Esophagus muscularis mucosa (tissue), 4 donors: ENCODE results near the gene COL8A2. TPM values are rescaled to one million over a fixed set of nuclear protein-coding genes. Genes with fewer than 3 reads are reported as not detected.

Experiments used
- DNase-seq: peaks from one replicate; pipeline ENCODE4 v3.0.0-alpha.2; 2017; ENCODE audit errors: extremely low spot score
- H3K27ac ChIP-seq, 4 donors: fragments of 200-600 bp; sonication (generic); replicated peaks in 1 of 4; 1 replicate in 3 of 4; 2 replicates in 1 of 4; pipeline ENCODE4 v1.5.1; 2016 to 2019; ENCODE audit warnings: mild to moderate bottlenecking in 1 of 4
- H3K27me3 ChIP-seq, 4 donors: fragments of 200-600 bp; sonication (generic); one replicate each; pipeline versions ENCODE4 v1.5.1 to v1.6.0; 2016 to 2019
- H3K36me3 ChIP-seq, 4 donors: fragments of 200-600 bp; sonication (generic); one replicate each; pipeline ENCODE4 v1.5.1; 2016 to 2019
- H3K4me1 ChIP-seq, 4 donors: fragments of 200-600 bp; sonication (generic); one replicate each; pipeline ENCODE4 v1.5.1; 2016 to 2019
- H3K4me3 ChIP-seq, 4 donors: fragments of 200-600 bp; sonication (generic); 1 replicate in 2 of 4; 2 replicates in 2 of 4; pipeline ENCODE4 v1.5.1; 2016 to 2019; ENCODE audit warnings: mild to moderate bottlenecking in 4 of 4, moderate library complexity in 1 of 4
- H3K9me3 ChIP-seq, 4 donors: fragments of 200-600 bp; sonication (generic); 1 replicate in 3 of 4; 2 replicates in 1 of 4; pipeline ENCODE4 v1.5.1; 2016 to 2019
- EP300 ChIP-seq: sonication (generic); formaldehyde crosslinking; IDR thresholded peaks from one replicate; pipeline ENCODE4 v1.6.1; 2017; ENCODE audit warnings: antibody characterized with exemption
- POLR2A ChIP-seq: fragments of 450-650 bp; IDR thresholded peaks from one replicate; pipeline ENCODE4 v1.6.1; 2017; ENCODE audit warnings: antibody characterized with exemption, moderate library complexity, mild to moderate bottlenecking, low read depth
- POLR2AphosphoS5 ChIP-seq, 2 donors: sonication (generic); formaldehyde crosslinking; IDR thresholded peaks; one replicate each; pipeline ENCODE4 v1.6.1; 2017; ENCODE audit warnings: antibody characterized with exemption in 2 of 2
- WGBS: methylation state at CpG from one replicate; pipeline ENCODE4 v1.1.5; 2018; 5-methylcytosine and 5-hydroxymethylcytosine counted together
- intact Hi-C: fragments of 100-400 bp; cut with DNase I; formaldehyde crosslinking; loops from one replicate; pipeline ENCODE4 v1.15.1; 2023
- total RNA-seq, 4 donors: library from RNA; depleted of rRNA; stranded (reverse); fragments of >200 nt; gene quantifications; one replicate each; pipeline versions ENCODE4 v1.1.0 to v1.2.1, GENCODE V29; 2016
- TF ChIP-seq, protein P1 (sequence below), 3 experiments: fragments of 200-600 bp in 2 of 3; fragments of 450-650 bp in 1 of 3; sonication (generic) in 2 of 3; IDR thresholded peaks; one replicate each; pipeline ENCODE4 v1.5.1; 2017 to 2019; ENCODE audit warnings: antibody characterized with exemption in 3 of 3, mild to moderate bottlenecking in 2 of 3, moderate library complexity in 1 of 3

Gene COL8A2
- total RNA-seq, 4 donors from 2014 or later = 20.7 to 57.4 (median 34.7) TPM

DNA sequence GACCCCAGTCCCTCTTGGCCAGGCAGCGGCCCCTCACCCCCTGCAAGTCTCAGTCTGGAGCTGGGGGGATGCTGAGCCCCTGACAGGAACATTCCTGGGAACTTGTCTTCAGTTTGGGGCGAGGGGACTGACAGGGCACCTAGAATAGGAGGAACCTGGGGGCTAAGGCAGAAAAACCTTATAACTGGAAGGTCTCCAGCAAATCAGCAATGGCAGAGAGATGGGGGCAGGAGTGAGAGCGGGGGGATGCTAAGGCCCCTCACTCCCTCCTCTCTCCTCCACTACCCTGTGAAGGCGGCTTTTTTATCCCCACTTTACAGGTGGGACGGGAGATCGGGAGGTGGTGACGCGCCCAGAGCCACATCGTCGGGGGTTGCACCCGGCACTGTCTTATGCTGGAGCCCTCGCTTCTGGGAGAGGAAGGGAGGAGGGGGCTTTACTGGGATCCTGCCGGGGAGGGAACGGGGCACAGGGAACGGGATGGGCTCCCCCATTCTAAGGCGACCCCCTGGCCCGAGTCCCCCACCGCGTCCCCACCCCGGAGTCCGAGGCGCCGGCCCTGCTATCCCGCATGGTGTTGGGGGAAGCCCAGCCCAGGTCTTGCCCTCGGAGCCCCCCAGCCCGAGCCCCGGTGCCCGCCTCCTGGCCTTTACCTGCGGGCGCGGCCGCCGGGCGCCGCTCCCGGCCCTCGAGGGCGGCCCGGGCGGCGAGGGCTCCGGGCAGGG is 456 bp downstream of the COL8A2 start:
- peaks cover 0 to 3% (median 0%) of the 10 kb centered on the region in 4 donors for H3K27me3 ChIP-seq
- peak overlapping the region; percentile 68 to 79 (median 76) for H3K27ac ChIP-seq
- intact Hi-C loops = no loop called here
- H3K4me1 ChIP-seq = peaks cover 8 to 45% (median 34%) of the 10 kb centered on the region in 4 donors
- H3K9me3 ChIP-seq = no peaks in the 10 kb centered on the region
- H3K36me3 ChIP-seq = no peaks in the 10 kb centered on the region
- no peak for DNase-seq
- H3K4me3 ChIP-seq = peak overlapping the region; percentile 47 to 71 (median 57)
- TF ChIP-seq POLR2AphosphoS5 (IDR thresholded peaks at IDR 0.05) = no peak
- no peak for TF ChIP-seq EP300
- TF ChIP-seq, protein P1, sequence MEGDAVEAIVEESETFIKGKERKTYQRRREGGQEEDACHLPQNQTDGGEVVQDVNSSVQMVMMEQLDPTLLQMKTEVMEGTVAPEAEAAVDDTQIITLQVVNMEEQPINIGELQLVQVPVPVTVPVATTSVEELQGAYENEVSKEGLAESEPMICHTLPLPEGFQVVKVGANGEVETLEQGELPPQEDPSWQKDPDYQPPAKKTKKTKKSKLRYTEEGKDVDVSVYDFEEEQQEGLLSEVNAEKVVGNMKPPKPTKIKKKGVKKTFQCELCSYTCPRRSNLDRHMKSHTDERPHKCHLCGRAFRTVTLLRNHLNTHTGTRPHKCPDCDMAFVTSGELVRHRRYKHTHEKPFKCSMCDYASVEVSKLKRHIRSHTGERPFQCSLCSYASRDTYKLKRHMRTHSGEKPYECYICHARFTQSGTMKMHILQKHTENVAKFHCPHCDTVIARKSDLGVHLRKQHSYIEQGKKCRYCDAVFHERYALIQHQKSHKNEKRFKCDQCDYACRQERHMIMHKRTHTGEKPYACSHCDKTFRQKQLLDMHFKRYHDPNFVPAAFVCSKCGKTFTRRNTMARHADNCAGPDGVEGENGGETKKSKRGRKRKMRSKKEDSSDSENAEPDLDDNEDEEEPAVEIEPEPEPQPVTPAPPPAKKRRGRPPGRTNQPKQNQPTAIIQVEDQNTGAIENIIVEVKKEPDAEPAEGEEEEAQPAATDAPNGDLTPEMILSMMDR (IDR thresholded peaks at IDR 0.05) = no peak
- no peak for TF ChIP-seq POLR2A
- 41% methylated on average over 20 of the region's 42 CpGs for WGBS

DNA sequence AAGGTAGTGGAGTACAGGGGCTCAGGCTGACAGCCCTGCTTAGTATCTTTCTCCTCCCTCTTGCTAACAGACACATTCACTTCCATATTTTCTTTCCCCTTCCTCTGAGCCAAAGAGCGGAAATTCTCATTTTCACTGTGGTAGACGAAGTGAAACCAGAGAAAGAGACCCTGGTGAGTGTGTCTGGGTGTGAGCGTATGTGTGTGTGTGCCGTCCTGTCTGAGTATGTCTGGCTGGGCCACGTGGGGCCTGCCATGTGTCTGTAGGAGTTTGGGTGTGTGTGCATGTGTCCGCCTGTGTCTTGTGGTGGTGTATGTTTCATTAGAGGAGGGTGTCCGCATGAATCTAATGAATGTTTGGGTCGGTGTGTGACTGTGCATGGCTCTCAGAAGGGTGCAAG is 1.7 kb downstream of the COL8A2 start:
- intact Hi-C loops = no loop called here
- Histone ChIP-seq H3K4me1 (peaks cover 8 to 57% (median 46%) of the 10 kb centered on the region in 4 donors), H3K27me3 (peaks cover 0 to 3% (median 0%) of the 10 kb centered on the region in 4 donors), H3K36me3 (no peaks in the 10 kb centered on the region), H3K9me3 (no peaks in the 10 kb centered on the region), H3K27ac (peak overlapping the region; percentile 22 to 79 (median 76)), H3K4me3 (no peak overlapping the region)
- no peak for DNase-seq
- TF ChIP-seq POLR2AphosphoS5 (IDR thresholded peaks at IDR 0.05) = no peak
- TF ChIP-seq, protein P1 (IDR thresholded peaks at IDR 0.05) = no peak
- no peak for TF ChIP-seq POLR2A
- no peak for TF ChIP-seq EP300
- 74% methylated on average over 8 of the region's 8 CpGs for WGBS

- Histone ChIP-seq H3K27ac (peak overlapping the region in 2 of 4 donors; percentile 22 to 79), H3K27me3 (peaks cover 0 to 3% (median 0%) of the 10 kb centered on the region in 4 donors), H3K36me3 (no peaks in the 10 kb centered on the region), H3K4me3 (no peak overlapping the region), H3K4me1 (peaks cover 8 to 63% (median 52%) of the 10 kb centered on the region in 4 donors), H3K9me3 (no peaks in the 10 kb centered on the region)
- DNase-seq = no peak
- intact Hi-C loops = no loop called here
- 76% methylated on average over 11 of the region's 12 CpGs for WGBS
- TF ChIP-seq EP300 = no peak
- TF ChIP-seq, protein P1 (IDR thresholded peaks at IDR 0.05) = no peak
- TF ChIP-seq POLR2A = no peak
- TF ChIP-seq POLR2AphosphoS5 (IDR thresholded peaks at IDR 0.05) = no peak
Observed at GRCh38 chr1:36122062-36123030, 2.7 kb downstream of the COL8A2 start.

DNA sequence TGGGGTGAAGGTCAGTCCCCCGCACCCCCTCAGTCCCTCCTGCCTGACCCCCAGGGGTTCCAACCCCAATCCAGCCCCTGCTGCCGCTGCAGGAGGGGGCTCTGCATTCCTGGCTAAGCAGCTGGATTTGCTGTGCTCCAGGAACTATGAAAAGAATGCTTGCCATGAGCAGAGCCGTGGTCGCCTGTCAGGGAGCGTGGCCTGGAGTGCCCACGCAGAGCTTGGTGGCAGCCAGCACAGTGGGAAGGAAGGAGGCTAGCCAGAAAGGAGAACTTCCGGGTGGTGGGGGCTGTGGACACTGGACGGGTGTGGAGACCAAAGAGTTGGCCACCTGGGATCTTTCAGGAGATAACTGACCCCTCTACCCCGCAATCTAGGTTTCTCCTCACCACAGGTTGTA is 5.6 kb downstream of the COL8A2 start:
- no peaks in the 10 kb centered on the region for H3K9me3 ChIP-seq
- 51% methylated on average over 9 of the region's 9 CpGs for whole genome bisulfite sequencing
- TF ChIP-seq EP300 (no peak), POLR2AphosphoS5 (IDR thresholded peaks at IDR 0.05) (no peak), POLR2A (no peak)
- TF ChIP-seq, protein P1 (IDR thresholded peaks at IDR 0.05) = no peak
- DNase-seq = no peak
- intact Hi-C loops = no loop called here
- no peak overlapping the region for H3K4me3 ChIP-seq
- H3K36me3 ChIP-seq = no peaks in the 10 kb centered on the region
- H3K27me3 ChIP-seq = no peaks in the 10 kb centered on the region
- H3K27ac ChIP-seq = peak overlapping the region; percentile 38 to 76 (median 56)
- H3K4me1 ChIP-seq = peaks cover 4 to 71% (median 62%) of the 10 kb centered on the region in 4 donors
